Cortex of kidney (tissue), 1 donor: ENCODE measurements around the gene GALNT2.

Experiments
- DNase-seq: peaks from one replicate; lab custom pipeline; 2025; lab: John Stamatoyannopoulos, UW

GALNT2 gene

DNA sequence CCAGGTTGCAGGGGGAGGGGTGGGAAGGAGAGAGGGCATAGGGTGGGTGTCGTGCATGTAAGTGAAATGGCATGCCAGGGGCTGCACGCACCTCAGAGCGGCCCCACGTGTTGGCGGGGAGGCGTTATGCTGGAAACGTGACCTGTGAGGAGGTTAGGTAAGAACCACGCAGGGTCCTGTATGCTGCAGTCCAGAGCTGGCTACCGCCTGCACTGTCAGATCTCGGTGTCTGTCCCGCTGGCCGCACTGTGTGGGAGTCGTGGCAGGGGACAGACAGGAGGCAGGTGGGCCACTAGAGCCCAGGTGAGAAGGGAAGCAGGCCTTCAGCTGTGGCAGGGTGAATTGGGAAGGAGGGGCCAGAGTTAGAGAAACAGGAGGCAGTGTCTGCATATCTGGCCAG is 79.7 kb downstream of the GALNT2 start:
- no peak for DNase-seq

- no peak for DNase-seq
Observed at GRCh38 chr1:230147253-230148125, 80.5 kb downstream of the GALNT2 start.

GRCh38 chr1:230148126-230148652 is 81.2 kb downstream of the GALNT2 start:
- no peak for DNase-seq

- no peak for DNase-seq
Observed at GRCh38 chr1:230148768-230149469, 81.9 kb downstream of the GALNT2 start.

GRCh38 chr1:230149751-230150584 is 82.9 kb downstream of the GALNT2 start:
- no peak for DNase-seq

GRCh38 chr1:230150615-230151014 is 83.6 kb downstream of the GALNT2 start:
- no peak for DNase-seq

DNA sequence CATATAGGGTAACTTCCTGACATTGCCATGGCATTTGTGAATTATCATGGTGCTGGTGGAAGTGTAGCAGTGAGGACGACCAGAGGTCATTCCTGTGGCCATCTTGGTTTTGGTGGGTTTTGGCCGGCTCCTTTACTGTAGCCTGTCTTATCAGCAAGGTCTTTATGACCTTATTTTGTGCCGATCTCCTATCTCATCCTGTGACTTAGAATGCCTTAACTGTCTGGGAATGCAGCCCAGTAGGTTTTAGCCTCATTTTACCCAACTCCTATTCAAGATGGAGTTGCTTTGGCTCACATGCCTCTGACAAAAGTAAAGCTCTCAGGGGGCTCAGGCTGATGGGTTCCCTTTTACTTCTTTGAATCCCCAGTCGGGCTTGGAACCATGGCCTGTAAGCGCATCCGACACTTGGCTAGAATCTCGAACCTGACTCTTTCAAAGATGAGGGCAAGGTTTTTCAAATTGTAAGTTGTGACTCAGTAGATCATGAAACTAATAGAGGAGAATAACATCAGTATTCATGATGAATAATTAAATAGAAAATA is 85.0 kb downstream of the GALNT2 start:
- no peak for DNase-seq

- no peak for DNase-seq
Observed at GRCh38 chr1:230152999-230153398, 86.0 kb downstream of the GALNT2 start.

DNA sequence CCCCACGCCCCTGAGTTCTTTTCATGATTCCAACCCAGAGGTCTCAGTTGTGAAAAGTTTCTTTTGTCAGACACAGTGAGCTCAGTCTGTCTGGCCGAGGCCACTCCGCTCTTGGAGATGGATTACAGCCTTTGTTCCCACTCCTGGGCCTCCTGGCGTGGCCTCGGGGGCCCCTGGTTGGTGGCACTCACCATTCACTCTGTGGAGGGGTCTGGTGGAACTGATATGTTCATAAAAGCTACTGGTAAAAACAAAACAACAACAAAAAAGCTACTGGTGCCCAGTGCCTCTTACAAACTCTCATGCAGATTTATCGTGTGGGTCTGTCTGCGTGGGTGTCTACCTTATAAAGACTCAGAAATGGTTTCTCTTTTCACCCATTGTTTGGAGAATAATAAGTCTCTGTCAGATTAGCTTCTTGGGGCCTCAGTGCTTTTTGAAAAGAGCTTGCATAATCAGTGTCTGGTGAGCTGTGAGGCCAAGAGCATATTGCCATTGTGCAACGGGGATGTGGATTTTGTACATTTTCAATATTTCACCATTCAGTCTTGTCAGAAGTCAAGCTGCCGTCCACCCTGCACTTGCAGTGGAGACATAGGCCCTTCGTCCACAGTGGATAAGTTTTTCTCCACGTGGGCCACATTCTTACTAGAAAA is 86.7 kb downstream of the GALNT2 start:
- no peak for DNase-seq

DNA sequence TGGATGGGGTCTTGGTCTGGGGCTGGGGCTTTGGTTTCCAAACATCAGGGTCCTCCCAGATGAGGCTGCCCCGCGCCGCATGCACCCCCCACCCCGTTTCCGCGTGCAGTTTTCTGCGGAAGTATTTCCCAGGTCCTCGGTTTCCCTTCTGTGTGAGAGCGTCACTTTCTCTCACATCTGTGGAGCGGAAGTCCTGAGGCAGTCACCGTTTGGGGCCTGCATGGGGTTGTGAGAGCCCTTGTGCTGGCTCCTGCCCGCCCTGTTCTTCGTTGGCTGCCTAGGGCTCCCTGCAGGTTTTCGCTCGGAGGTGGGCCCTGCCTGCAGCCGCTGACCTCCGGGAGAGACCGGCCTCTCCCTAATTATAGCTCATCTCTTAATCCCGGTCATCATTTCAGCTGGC is 88.0 kb downstream of the GALNT2 start:
- no peak for DNase-seq

DNA sequence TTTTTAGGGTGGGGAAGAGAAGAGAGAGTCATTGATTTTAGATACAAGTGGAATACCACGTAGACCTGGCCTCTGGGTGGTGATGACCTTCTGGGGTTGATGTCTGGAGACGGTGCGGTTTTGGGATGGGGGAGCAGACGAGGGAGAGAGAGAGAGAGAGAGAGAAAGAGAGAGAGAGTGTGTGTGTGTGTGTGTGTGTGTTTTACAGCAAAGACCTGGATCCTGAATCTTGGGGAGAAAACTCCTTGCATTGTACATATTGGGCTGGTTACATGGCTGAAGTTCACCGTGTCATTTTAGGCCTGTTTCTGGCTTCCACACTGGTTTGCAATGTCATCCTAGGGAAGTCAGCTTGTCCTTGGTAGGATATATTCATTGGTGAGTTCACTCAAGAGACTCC is 89.0 kb downstream of the GALNT2 start:
- DNase-seq, result no peak

GRCh38 chr1:230156536-230156935 is 89.5 kb downstream of the GALNT2 start:
- no peak for DNase-seq

DNA sequence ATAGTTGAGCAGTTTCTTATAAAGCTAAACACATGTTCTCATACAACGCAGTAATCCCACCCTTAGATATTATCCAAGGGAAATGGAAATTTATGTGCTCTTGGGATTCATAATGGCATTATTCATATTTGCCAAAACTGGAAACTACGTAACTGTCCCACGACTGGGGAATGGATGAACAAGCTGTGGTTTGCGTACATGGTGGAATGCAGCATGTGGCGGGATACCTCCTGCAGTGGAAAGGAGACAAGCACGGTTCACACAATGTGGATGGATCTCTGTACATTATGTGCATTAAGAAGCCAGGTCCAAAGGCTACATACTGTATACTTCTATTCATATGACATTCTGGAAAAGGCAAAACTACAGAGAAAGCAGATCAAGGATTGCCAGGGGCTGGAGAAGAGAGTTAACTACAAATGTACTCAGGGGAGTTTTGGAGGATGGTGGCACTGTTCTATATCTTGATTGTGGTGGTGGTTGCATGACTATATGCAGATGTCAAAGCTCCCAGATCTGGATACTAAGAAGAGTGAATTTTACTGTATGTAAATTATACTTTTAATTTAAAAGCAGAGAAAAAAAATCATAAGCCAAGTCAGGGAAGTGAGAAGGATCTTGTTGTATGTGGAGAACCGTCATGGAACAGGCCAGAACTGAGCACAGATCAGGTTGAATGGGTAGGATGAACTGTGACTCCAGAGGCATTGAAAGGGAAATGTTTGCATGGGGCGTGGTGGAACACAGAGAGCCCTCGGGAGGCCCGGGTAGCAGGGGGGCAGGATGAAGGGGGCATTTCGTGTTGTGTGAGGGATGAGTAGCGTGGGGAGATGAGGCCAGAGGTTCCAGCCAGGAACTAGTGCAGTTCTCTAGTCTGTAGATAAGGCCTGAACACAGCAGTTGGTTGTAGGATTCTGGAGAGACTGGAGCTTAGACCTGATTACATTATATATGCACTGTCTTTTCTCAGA is 90.7 kb downstream of the GALNT2 start:
- DNase-seq, result no peak

- DNase-seq, result no peak
Observed at GRCh38 chr1:230158415-230159291, 91.6 kb downstream of the GALNT2 start.

GRCh38 chr1:230159580-230159979 is 92.5 kb downstream of the GALNT2 start:
- no peak for DNase-seq

DNA sequence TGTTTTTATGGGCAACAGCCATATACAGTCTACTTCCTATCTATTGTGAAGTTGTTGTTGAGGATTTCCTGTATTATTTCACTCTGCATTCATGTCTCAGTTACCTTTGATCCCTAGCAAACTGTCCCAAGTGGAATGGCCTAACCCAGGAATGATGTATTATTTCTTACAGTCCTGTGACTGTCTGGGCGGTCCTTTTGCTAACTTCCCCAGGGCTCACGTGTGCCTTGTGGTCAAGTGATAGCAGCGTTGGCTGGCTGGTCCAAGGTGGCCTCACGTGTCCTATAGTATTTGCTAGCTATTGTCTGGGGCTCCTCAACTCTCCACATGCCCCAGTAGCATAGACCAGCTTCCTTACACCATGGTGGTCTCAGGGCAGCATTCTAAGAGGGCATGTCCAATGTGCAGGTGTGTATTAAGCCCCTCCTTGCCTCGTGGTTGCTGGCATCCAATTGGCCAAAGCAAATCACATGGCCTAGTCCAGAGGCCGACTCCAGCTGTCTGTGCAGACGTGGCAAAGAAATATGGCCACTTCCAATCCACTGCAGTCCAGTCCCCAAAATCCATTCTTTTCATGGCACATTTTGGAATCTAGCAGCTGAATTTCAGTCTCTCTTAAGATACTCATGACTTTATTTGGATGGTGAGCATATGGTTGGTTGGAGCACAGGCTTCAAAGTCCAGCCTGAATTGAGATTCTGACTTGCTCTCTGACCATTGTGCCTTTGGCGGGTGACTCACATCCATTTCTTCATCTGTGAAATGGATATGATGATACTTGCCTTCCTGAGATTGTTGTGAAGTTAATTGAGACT is 94.1 kb downstream of the GALNT2 start:
- DNase-seq, result no peak

DNA sequence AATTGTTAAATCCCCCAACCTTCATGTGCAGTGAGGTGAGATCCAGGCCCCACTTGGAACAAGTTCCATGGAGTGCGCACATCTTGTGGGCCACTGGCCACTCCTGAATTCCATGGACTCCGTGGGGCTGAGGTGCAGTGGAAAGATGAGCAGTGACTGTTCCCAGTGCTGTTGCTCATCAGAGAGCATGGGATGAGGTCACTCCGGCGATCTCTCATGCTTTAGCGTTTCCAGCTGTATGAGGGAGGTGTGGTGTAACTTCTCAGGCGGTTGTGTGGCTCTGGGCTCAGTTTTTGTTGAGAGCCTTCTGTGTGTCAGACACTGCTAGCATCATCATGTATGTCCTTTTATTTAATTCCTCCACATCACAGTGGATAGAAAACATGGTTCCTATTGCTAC is 96.2 kb downstream of the GALNT2 start:
- DNase-seq, result no peak

GRCh38 chr1:230163719-230164118 is 96.7 kb downstream of the GALNT2 start:
- DNase-seq, result no peak
